Activated CD4-positive, alpha-beta T cell treated with anti-CD3 and anti-CD28 coated beads for 24 hours (primary cell): ENCODE measurements around the gene CD82.
"Not testable (repeated sequence)": the region's sequence is repeated elsewhere in the genome, so short reads cannot be mapped to it uniquely, and the experiment has no call there.

ENCODE experiments used
- DNase-seq, 2 donors: peaks; one replicate each; pipeline ENCODE4 v3.0.0-alpha.2; 2020; ENCODE audit warnings: low read depth in 2 of 2

CD82 gene

GRCh38 chr11:44559940-44560300, 5.5 kb upstream of the CD82 start:
- DNase-seq = not testable (repeated sequence)

GRCh38 chr11:44561275-44561805, 4.1 kb upstream of the CD82 start:
- no peak for DNase-seq

- DNase-seq = no peak
These were observed 3.3 kb upstream of the CD82 start for GRCh38 chr11:44561964-44562734.

GRCh38 chr11:44562845-44563460, 2.5 kb upstream of the CD82 start:
- DNase-seq = no peak

- no peak for DNase-seq
These were observed 1.8 kb upstream of the CD82 start for GRCh38 chr11:44563711-44564110.

- DNase-seq = no peak
These were observed 1.3 kb upstream of the CD82 start for GRCh38 chr11:44564166-44564565.

GRCh38 chr11:44564670-44565210, 723 bp upstream of the CD82 start:
- no peak for DNase-seq

GRCh38 chr11:44565953-44566949, 788 bp downstream of the CD82 start:
- no peak for DNase-seq

- DNase-seq = no peak
These were observed 1.8 kb downstream of the CD82 start for GRCh38 chr11:44566952-44567875.

GRCh38 chr11:44567876-44568256, 2.4 kb downstream of the CD82 start:
- DNase-seq = no peak

GRCh38 chr11:44568331-44568657, 2.8 kb downstream of the CD82 start:
- no peak for DNase-seq

- peak; percentile 77 to 81 for DNase-seq
These were observed 3.4 kb downstream of the CD82 start for GRCh38 chr11:44568658-44569473.

GRCh38 chr11:44570411-44571155, 5.1 kb downstream of the CD82 start:
- DNase-seq = no peak

GRCh38 chr11:44571871-44572270, 6.4 kb downstream of the CD82 start:
- DNase-seq = no peak

- DNase-seq = no peak
These were observed 7.0 kb downstream of the CD82 start for GRCh38 chr11:44572436-44572835.

- no peak for DNase-seq
These were observed 7.4 kb downstream of the CD82 start for GRCh38 chr11:44572884-44573283.

GRCh38 chr11:44573333-44573732, 7.9 kb downstream of the CD82 start:
- no peak for DNase-seq

GRCh38 chr11:44574610-44575287, 9.3 kb downstream of the CD82 start:
- no peak for DNase-seq

GRCh38 chr11:44575288-44575672, 9.8 kb downstream of the CD82 start:
- peak; percentile 47 to 48 for DNase-seq
